ENCODE data around the gene FHOD1.

DNA sequence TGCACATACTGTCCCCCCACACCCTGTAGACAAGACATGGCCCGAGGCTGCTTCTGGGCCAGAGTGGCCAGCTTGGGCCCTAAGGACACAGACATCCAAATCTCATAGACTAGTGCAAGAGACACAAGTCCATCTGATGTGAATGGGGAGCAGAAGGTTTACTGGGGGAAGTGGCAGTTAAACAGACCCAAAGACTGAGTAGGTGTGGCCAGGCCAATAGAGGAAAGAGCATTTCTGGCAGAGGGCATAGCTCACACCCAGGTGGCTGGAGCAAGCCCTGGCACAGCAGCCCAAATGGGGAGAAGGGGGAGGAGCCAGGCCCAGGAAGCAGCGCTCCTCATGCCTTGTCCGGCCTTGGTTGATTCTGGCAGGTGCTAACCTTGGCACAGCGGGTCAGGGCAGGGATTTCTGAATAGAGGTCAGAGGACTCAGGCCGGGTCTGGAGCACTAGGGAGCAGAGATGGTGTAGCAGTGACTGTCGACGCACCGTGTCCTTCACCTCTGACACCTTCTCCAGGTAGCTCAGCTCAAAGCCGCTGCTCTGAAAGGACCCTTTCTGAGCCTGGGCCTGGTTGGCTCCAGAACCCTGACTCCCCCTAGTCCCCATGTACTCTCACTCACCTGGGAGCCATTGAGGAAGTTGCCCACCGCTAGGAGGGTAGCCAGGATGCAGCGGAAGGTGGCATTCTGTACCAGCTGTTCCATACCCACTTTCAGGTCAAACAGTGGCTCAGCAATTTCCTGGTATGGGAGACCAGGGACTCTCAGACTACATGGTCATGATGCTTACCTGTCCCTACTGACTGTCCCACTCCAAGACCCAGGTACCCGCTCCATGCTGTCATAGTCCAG is 16.2 kb downstream of the FHOD1 start:
- TF ChIP-seq POLR2A (IDR thresholded peaks at IDR 0.05), result no peak
- TF ChIP-seq, protein P1, sequence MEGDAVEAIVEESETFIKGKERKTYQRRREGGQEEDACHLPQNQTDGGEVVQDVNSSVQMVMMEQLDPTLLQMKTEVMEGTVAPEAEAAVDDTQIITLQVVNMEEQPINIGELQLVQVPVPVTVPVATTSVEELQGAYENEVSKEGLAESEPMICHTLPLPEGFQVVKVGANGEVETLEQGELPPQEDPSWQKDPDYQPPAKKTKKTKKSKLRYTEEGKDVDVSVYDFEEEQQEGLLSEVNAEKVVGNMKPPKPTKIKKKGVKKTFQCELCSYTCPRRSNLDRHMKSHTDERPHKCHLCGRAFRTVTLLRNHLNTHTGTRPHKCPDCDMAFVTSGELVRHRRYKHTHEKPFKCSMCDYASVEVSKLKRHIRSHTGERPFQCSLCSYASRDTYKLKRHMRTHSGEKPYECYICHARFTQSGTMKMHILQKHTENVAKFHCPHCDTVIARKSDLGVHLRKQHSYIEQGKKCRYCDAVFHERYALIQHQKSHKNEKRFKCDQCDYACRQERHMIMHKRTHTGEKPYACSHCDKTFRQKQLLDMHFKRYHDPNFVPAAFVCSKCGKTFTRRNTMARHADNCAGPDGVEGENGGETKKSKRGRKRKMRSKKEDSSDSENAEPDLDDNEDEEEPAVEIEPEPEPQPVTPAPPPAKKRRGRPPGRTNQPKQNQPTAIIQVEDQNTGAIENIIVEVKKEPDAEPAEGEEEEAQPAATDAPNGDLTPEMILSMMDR (IDR thresholded peaks at IDR 0.05), result no peak
- no peak for TF ChIP-seq POLR2AphosphoS5 (IDR thresholded peaks at IDR 0.05; ENCODE audit: insufficient read depth in 1 of 2, low read depth in 1 of 2)

All from vagina (tissue), 2 donors.